HCT116 (cell line): ENCODE data around the gene CREBL2. TPM values are rescaled to one million over a fixed set of nuclear protein-coding genes. Genes with fewer than 3 reads are reported as not detected.

Experiments
- ATAC-seq: fragments of 200-7000 bp; cut with Tn5 transposase; 2 replicates; pipeline ENCODE4 v1.9.1; 2020; ENCODE audit warnings: mild to moderate bottlenecking, moderate library complexity
- Bru-seq: library from RNA; stranded (reverse); fragments of 400-500 nt; gene quantifications from one replicate; lab custom pipeline; 2021; lab: Mats Ljungman, UMichigan
- BruChase-seq, 2 experiments: library from RNA; stranded (reverse); fragments of 400-500 nt; gene quantifications; one replicate each; lab custom pipeline; 2021; lab: Mats Ljungman, UMichigan
- BruUV-seq: library from RNA; stranded (reverse); fragments of 400-500 nt; replicated peaks from 2 replicates; lab custom pipeline; 2021; lab: Mats Ljungman, UMichigan
- CTCF ChIA-PET: fragments of 300-600 bp; sonication (Branson Sonifier 250); formaldehyde crosslinking; loops from one replicate; lab custom pipeline; 2021; ENCODE audit warnings: antibody characterized with exemption; lab: Charles Lee
- POLR2A ChIA-PET: fragments of 300-600, 350-600 bp; sonication (Branson Sonifier 250); formaldehyde crosslinking; loops from one replicate; lab custom pipeline; 2021; ENCODE audit warnings: antibody characterized with exemption; lab: Charles Lee
- RAD21 ChIA-PET, 2 experiments: fragments of 300-600 bp; sonication (Branson Sonifier 250); formaldehyde crosslinking; loops; one replicate each; lab custom pipeline; 2023; ENCODE audit warnings: low total read pairs in 2 of 2; ENCODE audit not compliant: uncharacterized antibody in 2 of 2, unreplicated experiment in 2 of 2, low non-redundant PET in 1 of 2; lab: Charles Lee
- DNase-seq: peaks from one replicate; pipeline ENCODE4 v3.0.0-alpha.2; 2010; ENCODE audit warnings: low read depth, low spot score
- H2AFZ ChIP-seq: fragments of 200-600 bp; shearing (Covaris generic), sonication (generic); 2 replicates; pipeline ENCODE4 v1.6.1; 2017; ENCODE audit warnings: low read depth, mixed run types, mixed read lengths, antibody characterized with exemption, low read length; ENCODE audit not compliant: poor library complexity, severe bottlenecking
- H3K27ac ChIP-seq: 2 replicates; pipeline ENCODE4 v1.5.1; 2012; ENCODE audit warnings: low read depth, low read length
- H3K27me3 ChIP-seq: fragments of 200-600 bp; sonication (generic); 2 replicates; pipeline ENCODE4 v1.6.1; 2016; ENCODE audit warnings: mixed run types, low read length, mixed read lengths; ENCODE audit not compliant: insufficient read depth
- H3K36me3 ChIP-seq, 2 experiments: fragments of 200-500 bp in 1 of 2; fragments of 200-600 bp in 1 of 2; sonication (Bioruptor generic) in 1 of 2; sonication (generic) in 1 of 2; 2 replicates each; pipeline versions ENCODE4 v1.5.1 to v1.6.1; 2014 to 2016; ENCODE audit warnings: low read length in 2 of 2, inconsistent platforms in 1 of 2, mixed read lengths in 1 of 2, mixed run types in 1 of 2; ENCODE audit not compliant: insufficient read depth in 2 of 2, control insufficient read depth in 1 of 2
- H3K4me1 ChIP-seq, 2 experiments: fragments of 200-600 bp in 1 of 2; sonication (generic) in 1 of 2; 2 replicates each; pipeline versions ENCODE4 v1.5.1 to v1.6.1; 2012 to 2017; ENCODE audit warnings: low read length in 2 of 2, inconsistent platforms in 1 of 2, mild to moderate bottlenecking in 1 of 2, mixed read lengths in 1 of 2, mixed run types in 1 of 2, moderate library complexity in 1 of 2; ENCODE audit not compliant: insufficient read depth in 2 of 2, control insufficient read depth in 1 of 2
- H3K4me2 ChIP-seq: fragments of 200-600 bp; sonication (generic); 2 replicates; pipeline ENCODE4 v1.6.1; 2017; ENCODE audit warnings: mixed run types, low read length, mixed read lengths
- H3K4me3 ChIP-seq, 2 experiments: fragments of 200-600 bp in 1 of 2; sonication (generic) in 1 of 2; replicated peaks in 1 of 2; 2 replicates each; pipeline ENCODE4 v1.5.1; 2011 to 2016; ENCODE audit warnings: low read length in 2 of 2, control low read depth in 1 of 2, low read depth in 1 of 2, mild to moderate bottlenecking in 1 of 2, mixed read lengths in 1 of 2, mixed run types in 1 of 2
- H3K79me2 ChIP-seq: fragments of 200-600 bp; sonication (generic); 2 replicates; pipeline ENCODE4 v1.6.1; 2017; ENCODE audit warnings: mild to moderate bottlenecking, mixed run types, low read length, moderate library complexity, mixed read lengths; ENCODE audit not compliant: insufficient read depth
- H3K9ac ChIP-seq: fragments of 200-600 bp; sonication (generic); 2 replicates; pipeline ENCODE4 v1.6.1; 2016; ENCODE audit warnings: low read length, mixed read lengths
- H3K9me2 ChIP-seq: fragments of 200-600 bp; sonication (generic), shearing (Covaris generic); 2 replicates; pipeline ENCODE4 v1.6.1; 2017; ENCODE audit warnings: mixed run types, mild to moderate bottlenecking, moderate library complexity; ENCODE audit not compliant: insufficient read depth
- H3K9me3 ChIP-seq, 2 experiments: fragments of 200-500 bp in 1 of 2; fragments of 200-600 bp in 1 of 2; sonication (Bioruptor generic) in 1 of 2; sonication (generic) in 1 of 2; 2 replicates each; pipeline ENCODE4 v1.6.1; 2014 to 2017; ENCODE audit warnings: low read length in 2 of 2, mixed read lengths in 2 of 2, inconsistent platforms in 1 of 2, low read depth in 1 of 2, mild to moderate bottlenecking in 1 of 2, mixed run types in 1 of 2, moderate library complexity in 1 of 2; ENCODE audit not compliant: control insufficient read depth in 1 of 2, insufficient read depth in 1 of 2
- H4K20me1 ChIP-seq: fragments of 200-600 bp; sonication (generic), shearing (Covaris generic); 2 replicates; pipeline ENCODE4 v1.6.1; 2017; ENCODE audit warnings: mixed run types, mild to moderate bottlenecking, moderate library complexity; ENCODE audit not compliant: insufficient read depth
- CBX3 ChIP-seq: IDR thresholded peaks from 2 replicates; pipeline ENCODE4 v1.6.1; 2012; ENCODE audit warnings: low read depth
- EGR1 ChIP-seq: IDR thresholded peaks from 2 replicates; pipeline ENCODE4 v1.6.1; 2012; ENCODE audit warnings: low read depth
- ELF1 ChIP-seq: IDR thresholded peaks from 2 replicates; pipeline ENCODE4 v1.6.1; 2012; ENCODE audit warnings: low read depth, borderline replicate concordance
- EZH2phosphoT487 ChIP-seq: fragments of 200-600 bp; IDR thresholded peaks from 2 replicates; pipeline ENCODE4 v1.6.1; 2018; ENCODE audit warnings: antibody characterized with exemption, borderline replicate concordance
- FOSL1 ChIP-seq: IDR thresholded peaks from 2 replicates; pipeline ENCODE4 v1.6.1; 2012; ENCODE audit warnings: low read depth
- POLR2AphosphoS5 ChIP-seq: IDR thresholded peaks from 2 replicates; pipeline ENCODE4 v1.6.1; 2011; ENCODE audit warnings: mild to moderate bottlenecking, low read depth, low read length, moderate library complexity
- RAD21 ChIP-seq: IDR thresholded peaks from 2 replicates; pipeline ENCODE4 v1.6.1; 2012; ENCODE audit warnings: low read depth, mild to moderate bottlenecking
- SIN3A ChIP-seq: IDR thresholded peaks from 2 replicates; pipeline ENCODE4 v1.6.1; 2012; ENCODE audit warnings: low read depth
- SRF ChIP-seq: IDR thresholded peaks from 2 replicates; pipeline ENCODE4 v1.6.1; 2012; ENCODE audit warnings: low read depth
- TCF7L2 ChIP-seq: IDR thresholded peaks from 2 replicates; pipeline ENCODE4 v1.7.0; 2011; ENCODE audit warnings: borderline replicate concordance, inconsistent platforms; ENCODE audit not compliant: insufficient read depth, insufficient read length; ENCODE audit errors: extremely low read depth
- YY1 ChIP-seq: IDR thresholded peaks from 2 replicates; pipeline ENCODE4 v1.6.1; 2011; ENCODE audit warnings: low read length, low read depth, moderate library complexity, mild to moderate bottlenecking; ENCODE audit not compliant: insufficient replicate concordance; ENCODE audit errors: extremely low read depth
- ZFX ChIP-seq: fragments of 450-650 bp; IDR thresholded peaks from 2 replicates; pipeline ENCODE4 v1.6.1; 2017
- intact Hi-C: fragments of 100-400 bp; cut with micrococcal nuclease; formaldehyde crosslinking; loops from 2 replicates; pipeline ENCODE4 v1.10.0; 2022
- long read RNA-seq: library from polyadenylated mRNA; unstranded; transcript quantifications from one replicate; pipeline ENCODE4 v2.0.0, GENCODE V29; 2021; ENCODE audit not compliant: unreplicated experiment
- polyA plus RNA-seq: library from polyadenylated mRNA; unstranded; fragments of >200 nt; gene quantifications from 2 replicates; pipeline ENCODE4 v1.2.1, GENCODE V29; 2012; ENCODE audit warnings: missing spikeins
- total RNA-seq: library from RNA; stranded (reverse); gene quantifications from one replicate; pipeline ENCODE4 v1.2.1, GENCODE V29; 2021; ENCODE audit not compliant: unreplicated experiment
- TF ChIP-seq, protein P1 (sequence below): IDR thresholded peaks from 2 replicates; pipeline ENCODE4 v1.6.1; 2011; ENCODE audit warnings: mild to moderate bottlenecking, low read length, moderate library complexity; ENCODE audit not compliant: insufficient replicate concordance; ENCODE audit errors: extremely low read depth
- TF ChIP-seq, protein P2 (sequence below), 3 experiments: fragments of 200-600 bp in 1 of 3; sonication (generic) in 1 of 3; IDR thresholded peaks in 2 of 3; conservative IDR thresholded peaks in 1 of 3; 2 replicates each; pipeline ENCODE4 v1.5.1; 2012 to 2017; ENCODE audit warnings: low read depth in 2 of 3, low read length in 2 of 3, antibody characterized with exemption in 1 of 3, borderline replicate concordance in 1 of 3, control low read depth in 1 of 3, mild to moderate bottlenecking in 1 of 3, mixed read lengths in 1 of 3, mixed run types in 1 of 3, moderate library complexity in 1 of 3; ENCODE audit not compliant: insufficient read depth in 1 of 3
- TF ChIP-seq, protein P3 (sequence below): IDR thresholded peaks from 2 replicates; pipeline ENCODE4 v1.6.1; 2012
- TF ChIP-seq, protein P4 (sequence below): IDR thresholded peaks from 2 replicates; pipeline ENCODE4 v1.6.1; 2012

CREBL2 gene, protein sequence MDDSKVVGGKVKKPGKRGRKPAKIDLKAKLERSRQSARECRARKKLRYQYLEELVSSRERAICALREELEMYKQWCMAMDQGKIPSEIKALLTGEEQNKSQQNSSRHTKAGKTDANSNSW
- 11.3 TPM for total RNA-seq
- polyA plus RNA-seq, result 5.7 and 8.2 TPM in 2 replicates
- Bru-seq, nascent RNA, result percentile 56 among the genes with signal in this experiment
- percentile 74 among the genes with signal in this experiment for BruChase-seq, experiment 1, labeled RNA remaining after a 6-hour chase
- BruChase-seq, experiment 2, labeled RNA remaining after a 2-hour chase, result percentile 63 among the genes with signal in this experiment
- long read RNA-seq, transcript CREBL2-201 (4 exons, 3,754 nt), result major isoform, 40 of 45 reads
- long read RNA-seq, partial matches to known transcripts, result 1 of 45 reads
- long read RNA-seq, other reads (novel, unspliced or antisense), result 4 of 45 reads

DNA sequence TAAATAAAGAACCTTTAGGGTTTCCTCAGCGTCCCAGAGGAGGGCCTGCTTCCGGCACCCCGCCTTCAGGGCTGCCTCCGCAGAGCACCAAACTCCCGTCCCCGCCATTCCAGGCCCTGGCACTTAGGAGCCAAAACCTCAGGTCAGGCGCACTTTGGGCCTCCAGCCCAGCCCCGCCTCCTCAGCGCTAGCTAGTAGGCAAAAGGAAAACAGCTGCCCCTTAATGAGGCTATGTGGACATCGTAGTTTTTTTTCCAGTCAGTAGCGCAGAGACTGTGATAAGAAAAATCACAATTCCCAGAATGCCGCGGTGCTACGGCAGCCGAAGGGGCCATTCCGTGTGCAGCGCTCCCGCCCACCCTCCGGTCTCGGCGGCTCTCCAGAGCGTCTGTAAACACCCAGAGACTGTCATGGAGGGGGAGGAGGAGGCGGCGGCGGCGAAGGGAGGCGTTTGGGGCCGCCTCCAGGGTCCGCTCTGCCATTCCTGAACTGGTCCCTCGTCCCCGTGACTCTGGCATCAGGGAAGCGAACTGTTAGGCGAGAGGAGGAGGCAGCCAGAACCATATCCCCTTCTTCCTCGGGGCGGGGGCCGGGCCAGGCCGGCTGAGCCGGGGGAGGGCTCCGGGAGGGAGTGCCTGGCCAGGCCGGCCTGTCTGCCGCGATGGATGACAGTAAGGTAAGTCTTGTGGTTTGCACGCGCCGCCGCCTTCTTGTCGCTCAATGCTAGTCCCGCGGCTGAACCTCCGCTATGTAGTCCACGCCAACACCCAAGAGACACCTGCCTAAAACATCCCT lies at the start of gene CREBL2:
Gene CREBL2 (plus strand): TSS at position 365 of the 795 bp plus-strand sequence. CDS start 297 bp downstream, at position 662.
- Histone ChIP-seq H3K9ac (peak within 1 kb of the TSS; percentile 78), H3K36me3 (no peaks in the 10 kb centered on the region), H3K79me2 (no peaks in the 10 kb centered on the region), H3K4me1 (peaks cover 12 to 15% of the 10 kb centered on the region in 2 experiments), H4K20me1 (no peaks in the 10 kb centered on the region), H3K27me3 (no peaks in the 10 kb centered on the region), H3K4me2 (peak within 1 kb of the TSS; percentile 75), H3K9me2 (no peaks in the 10 kb centered on the region), H2AFZ (peak within 1 kb of the TSS; percentile 83), H3K4me3 (peak within 1 kb of the TSS; percentile 82 to 93), H3K27ac (peak within 1 kb of the TSS; percentile 86), H3K9me3 (no peaks in the 10 kb centered on the region)
- DNase-seq (peak; percentile 91), ATAC-seq (peak; percentile 89)
- RAD21 ChIA-PET, result no interaction called here
- BruUV-seq, result TSS peak; percentile 60
- POLR2A ChIA-PET, result no interaction called here
- intact Hi-C loops, result loop anchor here (2.0 kb wide), 1 partner anchor 49 kb away; the partner anchor contains the start of gene DUSP16
- CTCF ChIA-PET, result no interaction called here
- TF ChIP-seq, protein P1, sequence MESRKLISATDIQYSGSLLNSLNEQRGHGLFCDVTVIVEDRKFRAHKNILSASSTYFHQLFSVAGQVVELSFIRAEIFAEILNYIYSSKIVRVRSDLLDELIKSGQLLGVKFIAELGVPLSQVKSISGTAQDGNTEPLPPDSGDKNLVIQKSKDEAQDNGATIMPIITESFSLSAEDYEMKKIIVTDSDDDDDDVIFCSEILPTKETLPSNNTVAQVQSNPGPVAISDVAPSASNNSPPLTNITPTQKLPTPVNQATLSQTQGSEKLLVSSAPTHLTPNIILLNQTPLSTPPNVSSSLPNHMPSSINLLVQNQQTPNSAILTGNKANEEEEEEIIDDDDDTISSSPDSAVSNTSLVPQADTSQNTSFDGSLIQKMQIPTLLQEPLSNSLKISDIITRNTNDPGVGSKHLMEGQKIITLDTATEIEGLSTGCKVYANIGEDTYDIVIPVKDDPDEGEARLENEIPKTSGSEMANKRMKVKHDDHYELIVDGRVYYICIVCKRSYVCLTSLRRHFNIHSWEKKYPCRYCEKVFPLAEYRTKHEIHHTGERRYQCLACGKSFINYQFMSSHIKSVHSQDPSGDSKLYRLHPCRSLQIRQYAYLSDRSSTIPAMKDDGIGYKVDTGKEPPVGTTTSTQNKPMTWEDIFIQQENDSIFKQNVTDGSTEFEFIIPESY, result peak; percentile 86
- TF ChIP-seq CBX3 (peak; percentile 95), SRF (no peak), ELF1 (peak; percentile 54; the same call in 1 of the 2 replicates), ZFX (peak; percentile 90), POLR2AphosphoS5 (peak; percentile 81), YY1 (peak; percentile 76), FOSL1 (0 out of 2 replicates have a peak, but pooled peaks have one; percentile 18), RAD21 (no peak), EGR1 (peak; percentile 92), EZH2phosphoT487 (no peak), TCF7L2 (peak; percentile 58), SIN3A (peak; percentile 91)
- TF ChIP-seq, protein P2, sequence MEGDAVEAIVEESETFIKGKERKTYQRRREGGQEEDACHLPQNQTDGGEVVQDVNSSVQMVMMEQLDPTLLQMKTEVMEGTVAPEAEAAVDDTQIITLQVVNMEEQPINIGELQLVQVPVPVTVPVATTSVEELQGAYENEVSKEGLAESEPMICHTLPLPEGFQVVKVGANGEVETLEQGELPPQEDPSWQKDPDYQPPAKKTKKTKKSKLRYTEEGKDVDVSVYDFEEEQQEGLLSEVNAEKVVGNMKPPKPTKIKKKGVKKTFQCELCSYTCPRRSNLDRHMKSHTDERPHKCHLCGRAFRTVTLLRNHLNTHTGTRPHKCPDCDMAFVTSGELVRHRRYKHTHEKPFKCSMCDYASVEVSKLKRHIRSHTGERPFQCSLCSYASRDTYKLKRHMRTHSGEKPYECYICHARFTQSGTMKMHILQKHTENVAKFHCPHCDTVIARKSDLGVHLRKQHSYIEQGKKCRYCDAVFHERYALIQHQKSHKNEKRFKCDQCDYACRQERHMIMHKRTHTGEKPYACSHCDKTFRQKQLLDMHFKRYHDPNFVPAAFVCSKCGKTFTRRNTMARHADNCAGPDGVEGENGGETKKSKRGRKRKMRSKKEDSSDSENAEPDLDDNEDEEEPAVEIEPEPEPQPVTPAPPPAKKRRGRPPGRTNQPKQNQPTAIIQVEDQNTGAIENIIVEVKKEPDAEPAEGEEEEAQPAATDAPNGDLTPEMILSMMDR (IDR thresholded peaks at IDR 0.05 in 2 of 3, conservative IDR thresholded peaks at IDR 0.05 in 1 of 3; ENCODE audit: borderline replicate concordance in 1 of 3, insufficient read depth in 1 of 3, low read depth in 2 of 3, low read length in 2 of 3), result no peak
- TF ChIP-seq, protein P3, sequence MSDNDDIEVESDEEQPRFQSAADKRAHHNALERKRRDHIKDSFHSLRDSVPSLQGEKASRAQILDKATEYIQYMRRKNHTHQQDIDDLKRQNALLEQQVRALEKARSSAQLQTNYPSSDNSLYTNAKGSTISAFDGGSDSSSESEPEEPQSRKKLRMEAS, result peak; percentile 86
- TF ChIP-seq, protein P4, sequence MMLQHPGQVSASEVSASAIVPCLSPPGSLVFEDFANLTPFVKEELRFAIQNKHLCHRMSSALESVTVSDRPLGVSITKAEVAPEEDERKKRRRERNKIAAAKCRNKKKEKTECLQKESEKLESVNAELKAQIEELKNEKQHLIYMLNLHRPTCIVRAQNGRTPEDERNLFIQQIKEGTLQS, result no peak
